Esophagus muscularis mucosa (tissue), 4 donors: ENCODE data around the gene CPED1. TPM values are rescaled to one million over a fixed set of nuclear protein-coding genes. Genes with fewer than 3 reads are reported as not detected.
"Not testable (repeated sequence)": the region's sequence is repeated elsewhere in the genome, so short reads cannot be mapped to it uniquely, and the experiment has no call there.

Experiments
- DNase-seq: peaks from one replicate; pipeline ENCODE4 v3.0.0-alpha.2; 2017; ENCODE audit errors: extremely low spot score
- H3K27ac ChIP-seq, 4 donors: fragments of 200-600 bp; sonication (generic); replicated peaks in 1 of 4; 1 replicate in 3 of 4; 2 replicates in 1 of 4; pipeline ENCODE4 v1.5.1; 2016 to 2019; ENCODE audit warnings: mild to moderate bottlenecking in 1 of 4
- H3K27me3 ChIP-seq, 4 donors: fragments of 200-600 bp; sonication (generic); one replicate each; pipeline versions ENCODE4 v1.5.1 to v1.6.0; 2016 to 2019
- H3K36me3 ChIP-seq, 4 donors: fragments of 200-600 bp; sonication (generic); one replicate each; pipeline ENCODE4 v1.5.1; 2016 to 2019
- H3K4me1 ChIP-seq, 4 donors: fragments of 200-600 bp; sonication (generic); one replicate each; pipeline ENCODE4 v1.5.1; 2016 to 2019
- H3K4me3 ChIP-seq, 4 donors: fragments of 200-600 bp; sonication (generic); 1 replicate in 2 of 4; 2 replicates in 2 of 4; pipeline ENCODE4 v1.5.1; 2016 to 2019; ENCODE audit warnings: mild to moderate bottlenecking in 4 of 4, moderate library complexity in 1 of 4
- H3K9me3 ChIP-seq, 4 donors: fragments of 200-600 bp; sonication (generic); 1 replicate in 3 of 4; 2 replicates in 1 of 4; pipeline ENCODE4 v1.5.1; 2016 to 2019
- EP300 ChIP-seq: sonication (generic); formaldehyde crosslinking; IDR thresholded peaks from one replicate; pipeline ENCODE4 v1.6.1; 2017; ENCODE audit warnings: antibody characterized with exemption
- POLR2A ChIP-seq: fragments of 450-650 bp; IDR thresholded peaks from one replicate; pipeline ENCODE4 v1.6.1; 2017; ENCODE audit warnings: antibody characterized with exemption, moderate library complexity, mild to moderate bottlenecking, low read depth
- POLR2AphosphoS5 ChIP-seq, 2 donors: sonication (generic); formaldehyde crosslinking; IDR thresholded peaks; one replicate each; pipeline ENCODE4 v1.6.1; 2017; ENCODE audit warnings: antibody characterized with exemption in 2 of 2
- WGBS: methylation state at CpG from one replicate; pipeline ENCODE4 v1.1.5; 2018; 5-methylcytosine and 5-hydroxymethylcytosine counted together
- intact Hi-C: fragments of 100-400 bp; cut with DNase I; formaldehyde crosslinking; loops from one replicate; pipeline ENCODE4 v1.15.1; 2023
- total RNA-seq, 4 donors: library from RNA; depleted of rRNA; stranded (reverse); fragments of >200 nt; gene quantifications; one replicate each; pipeline versions ENCODE4 v1.1.0 to v1.2.1, GENCODE V29; 2016
- TF ChIP-seq, protein P1 (sequence below), 3 experiments: fragments of 200-600 bp in 2 of 3; fragments of 450-650 bp in 1 of 3; sonication (generic) in 2 of 3; IDR thresholded peaks; one replicate each; pipeline ENCODE4 v1.5.1; 2017 to 2019; ENCODE audit warnings: antibody characterized with exemption in 3 of 3, mild to moderate bottlenecking in 2 of 3, moderate library complexity in 1 of 3

Gene CPED1
- total RNA-seq, 4 donors from 2014 or later, result 28.1 to 81.8 (median 32.0) TPM

DNA sequence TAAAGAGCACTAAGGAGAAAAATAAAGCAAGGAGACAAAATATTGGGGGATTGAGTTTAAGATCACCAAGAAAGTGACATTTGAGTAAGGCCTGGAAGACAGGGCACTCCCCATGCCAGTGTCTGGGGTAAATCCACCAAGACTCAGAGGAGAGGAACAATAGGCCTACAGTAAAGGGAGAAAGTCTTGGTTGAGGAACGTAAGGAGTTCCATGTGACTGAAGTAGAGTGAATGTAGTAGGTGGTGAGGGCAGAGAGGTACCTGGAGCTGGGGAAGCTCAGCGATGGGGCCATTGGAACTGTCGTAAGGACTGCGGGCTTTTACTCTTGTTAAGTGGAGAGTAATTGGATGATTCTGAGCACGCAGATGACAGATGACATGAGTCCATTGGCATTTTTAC lies 69.4 kb downstream of the CPED1 start:
- WGBS, result 96% methylated on average over 5 of the region's 5 CpGs
- H3K4me3 ChIP-seq, result no peak overlapping the region
- no peak overlapping the region for H3K27ac ChIP-seq
- H3K4me1 ChIP-seq, result peaks cover 0 to 3% (median 0%) of the 10 kb centered on the region in 4 donors
- no peak for DNase-seq
- intact Hi-C loops, result no loop called here
- TF ChIP-seq POLR2AphosphoS5 (IDR thresholded peaks at IDR 0.05) (no peak), POLR2A (no peak), EP300 (no peak)
- TF ChIP-seq, protein P1, sequence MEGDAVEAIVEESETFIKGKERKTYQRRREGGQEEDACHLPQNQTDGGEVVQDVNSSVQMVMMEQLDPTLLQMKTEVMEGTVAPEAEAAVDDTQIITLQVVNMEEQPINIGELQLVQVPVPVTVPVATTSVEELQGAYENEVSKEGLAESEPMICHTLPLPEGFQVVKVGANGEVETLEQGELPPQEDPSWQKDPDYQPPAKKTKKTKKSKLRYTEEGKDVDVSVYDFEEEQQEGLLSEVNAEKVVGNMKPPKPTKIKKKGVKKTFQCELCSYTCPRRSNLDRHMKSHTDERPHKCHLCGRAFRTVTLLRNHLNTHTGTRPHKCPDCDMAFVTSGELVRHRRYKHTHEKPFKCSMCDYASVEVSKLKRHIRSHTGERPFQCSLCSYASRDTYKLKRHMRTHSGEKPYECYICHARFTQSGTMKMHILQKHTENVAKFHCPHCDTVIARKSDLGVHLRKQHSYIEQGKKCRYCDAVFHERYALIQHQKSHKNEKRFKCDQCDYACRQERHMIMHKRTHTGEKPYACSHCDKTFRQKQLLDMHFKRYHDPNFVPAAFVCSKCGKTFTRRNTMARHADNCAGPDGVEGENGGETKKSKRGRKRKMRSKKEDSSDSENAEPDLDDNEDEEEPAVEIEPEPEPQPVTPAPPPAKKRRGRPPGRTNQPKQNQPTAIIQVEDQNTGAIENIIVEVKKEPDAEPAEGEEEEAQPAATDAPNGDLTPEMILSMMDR (IDR thresholded peaks at IDR 0.05), result no peak
- peaks cover 0 to 4% (median 0%) of the 10 kb centered on the region in 4 donors for H3K36me3 ChIP-seq
- no peaks in the 10 kb centered on the region for H3K27me3 ChIP-seq
- H3K9me3 ChIP-seq, result no peaks in the 10 kb centered on the region

DNA sequence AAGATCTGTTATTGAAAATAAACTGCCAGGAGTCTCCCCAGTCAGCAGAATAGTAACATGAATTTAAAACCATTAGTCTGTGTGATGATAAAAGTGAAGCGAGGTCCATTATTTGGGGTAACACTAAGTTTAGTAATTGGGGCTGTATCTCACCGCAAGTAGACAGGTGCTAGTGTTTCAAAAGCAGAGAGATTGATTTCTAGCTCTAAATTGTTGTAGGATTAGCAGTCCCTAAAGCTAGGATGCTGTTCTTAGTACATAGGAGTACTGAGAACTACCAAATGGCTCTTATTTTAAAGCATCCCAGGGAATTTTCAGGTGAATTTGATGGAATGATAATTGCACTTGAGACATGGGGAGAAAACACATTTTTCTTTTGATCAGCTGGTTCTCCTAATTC lies 70.5 kb downstream of the CPED1 start:
- Histone ChIP-seq H3K27me3 (no peaks in the 10 kb centered on the region), H3K4me1 (peaks cover 0 to 4% (median 2%) of the 10 kb centered on the region in 4 donors), H3K4me3 (no peak overlapping the region), H3K36me3 (peaks cover 0 to 4% (median 0%) of the 10 kb centered on the region in 4 donors), H3K27ac (no peak overlapping the region), H3K9me3 (no peaks in the 10 kb centered on the region)
- 98% methylated on average over 2 of the region's 2 CpGs for WGBS
- intact Hi-C loops, result no loop called here
- TF ChIP-seq, protein P1 (IDR thresholded peaks at IDR 0.05), result no peak
- TF ChIP-seq POLR2AphosphoS5 (IDR thresholded peaks at IDR 0.05), result no peak
- TF ChIP-seq EP300, result no peak
- TF ChIP-seq POLR2A, result no peak
- no peak for DNase-seq

DNA sequence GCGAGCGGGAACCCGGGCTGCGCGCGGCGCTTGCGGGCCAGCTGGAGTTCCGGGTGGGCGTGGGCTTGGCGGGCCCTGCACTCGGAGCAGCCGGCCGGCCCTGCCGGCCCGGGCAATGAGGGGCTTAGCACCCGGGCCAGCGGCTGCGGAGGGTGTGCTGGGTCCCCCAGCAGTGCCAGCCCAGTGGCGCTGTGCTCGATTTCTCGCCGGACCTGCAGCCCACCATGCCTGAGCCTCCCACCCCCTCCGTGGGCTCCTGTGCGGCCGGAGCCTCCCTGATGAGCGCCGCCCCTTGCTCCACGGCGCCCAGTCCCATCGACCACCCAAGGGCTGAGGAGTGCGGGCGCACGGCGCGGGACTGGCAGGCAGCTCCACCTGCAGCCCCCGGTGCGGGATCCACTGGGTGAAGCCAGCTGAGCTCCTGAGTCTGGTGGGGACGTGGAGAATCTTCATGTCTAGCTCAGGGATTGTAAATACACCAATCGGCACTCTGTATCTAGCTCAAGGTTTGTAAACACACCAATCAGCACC lies 71.5 kb downstream of the CPED1 start:
- intact Hi-C loops, result not testable (repeated sequence)
- 99% methylated on average over 30 of the region's 40 CpGs for WGBS

DNA sequence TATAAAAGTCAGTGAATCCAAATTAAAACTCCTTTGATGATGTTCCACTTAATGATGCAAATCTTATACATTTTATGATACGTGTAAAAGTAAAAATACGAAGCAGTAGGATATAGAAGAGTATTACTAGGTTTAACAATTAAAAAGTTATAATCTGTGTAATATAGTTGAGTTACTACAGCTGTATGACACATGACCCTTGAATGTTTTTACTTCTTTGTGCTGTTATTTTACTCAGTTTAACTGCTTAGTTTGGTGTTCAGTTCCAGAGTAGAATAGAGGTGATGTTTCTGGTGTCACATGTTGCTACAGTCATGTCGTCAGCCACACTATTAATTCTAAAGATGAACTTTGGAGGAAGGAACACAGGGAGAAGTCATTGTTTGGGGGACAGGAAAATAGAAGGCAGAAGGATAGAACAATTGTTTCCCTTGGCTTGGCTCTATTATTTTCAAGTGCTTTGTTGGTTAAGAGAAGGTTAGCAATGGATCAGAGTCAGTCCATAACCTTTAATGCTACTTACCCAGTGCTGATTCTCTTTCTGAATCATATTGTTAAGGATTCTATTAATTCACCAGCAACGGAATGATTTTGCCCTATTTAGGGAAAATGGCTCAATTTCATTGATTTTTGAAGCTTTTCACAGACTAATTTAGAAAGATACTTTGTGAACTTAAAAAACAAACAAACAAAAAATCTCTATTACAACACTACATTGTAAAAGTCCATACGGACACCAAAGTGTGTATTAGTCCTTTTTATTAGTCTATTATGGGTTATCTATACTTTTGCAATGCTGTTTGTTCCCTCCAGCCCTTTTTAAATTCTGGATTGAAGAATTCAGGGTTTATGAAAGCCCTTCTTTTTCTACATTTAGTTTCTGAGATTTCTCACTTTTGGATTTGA lies 73.4 kb downstream of the CPED1 start:
- WGBS, result 87% methylated on average over 5 of the region's 5 CpGs
- H3K4me1 ChIP-seq, result peaks cover 0 to 9% (median 4%) of the 10 kb centered on the region in 4 donors
- no peak overlapping the region for H3K27ac ChIP-seq
- DNase-seq, result no peak
- TF ChIP-seq, protein P1 (IDR thresholded peaks at IDR 0.05), result no peak
- no peak for TF ChIP-seq EP300
- TF ChIP-seq POLR2AphosphoS5 (IDR thresholded peaks at IDR 0.05), result no peak
- intact Hi-C loops, result no loop called here
- no peaks in the 10 kb centered on the region for H3K27me3 ChIP-seq
- H3K9me3 ChIP-seq, result no peaks in the 10 kb centered on the region
- no peak overlapping the region for H3K4me3 ChIP-seq
- peaks cover 0 to 4% (median 2%) of the 10 kb centered on the region in 4 donors for H3K36me3 ChIP-seq

More for the DNA sequence above, 71.5 kb downstream of the CPED1 start:
- H3K27me3 ChIP-seq, H3K36me3 ChIP-seq, H3K9me3 ChIP-seq, DNase-seq, H3K4me3 ChIP-seq, H3K4me1 ChIP-seq, H3K27ac ChIP-seq: not testable (repeated sequence)

DNA sequence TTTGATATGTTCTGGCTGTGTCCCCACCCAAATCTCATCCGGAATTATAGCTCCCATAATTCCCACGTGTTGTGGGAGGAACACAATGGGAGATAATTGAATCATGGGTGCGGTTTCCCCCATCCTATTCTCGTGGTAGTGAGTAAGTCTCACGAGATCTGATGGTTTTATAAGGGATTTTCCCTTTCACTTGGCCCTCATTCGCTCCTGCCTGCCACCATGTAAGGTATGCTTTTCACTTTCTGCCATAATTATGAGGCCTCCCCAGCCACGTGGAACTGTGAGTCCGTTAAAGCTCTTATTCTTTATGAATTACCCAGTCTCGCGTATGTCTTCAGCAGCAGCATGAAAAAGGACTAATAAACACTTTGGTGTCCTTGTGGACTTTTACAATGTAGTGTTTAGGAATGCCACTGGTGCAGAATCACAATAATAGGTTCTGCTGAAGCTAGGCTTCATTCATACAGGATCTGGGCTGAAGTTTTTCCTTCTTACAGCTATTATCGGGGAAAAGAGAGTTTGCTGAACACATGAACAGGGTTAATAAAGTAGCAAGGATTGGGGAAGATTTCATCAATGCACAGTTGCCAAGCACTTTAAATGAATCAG lies 74.3 kb downstream of the CPED1 start:
- DNase-seq, result no peak
- Histone ChIP-seq H3K27ac (no peak overlapping the region), H3K9me3 (no peaks in the 10 kb centered on the region), H3K4me1 (peaks cover 0 to 9% (median 4%) of the 10 kb centered on the region in 4 donors), H3K27me3 (no peaks in the 10 kb centered on the region), H3K4me3 (no peak overlapping the region), H3K36me3 (peaks cover 0 to 4% (median 2%) of the 10 kb centered on the region in 4 donors)
- TF ChIP-seq, protein P1 (IDR thresholded peaks at IDR 0.05), result no peak
- no peak for TF ChIP-seq POLR2AphosphoS5 (IDR thresholded peaks at IDR 0.05)
- no peak for TF ChIP-seq EP300
- no peak for TF ChIP-seq POLR2A
- intact Hi-C loops, result no loop called here
- 76% methylated on average over 11 of the region's 11 CpGs for WGBS

DNA sequence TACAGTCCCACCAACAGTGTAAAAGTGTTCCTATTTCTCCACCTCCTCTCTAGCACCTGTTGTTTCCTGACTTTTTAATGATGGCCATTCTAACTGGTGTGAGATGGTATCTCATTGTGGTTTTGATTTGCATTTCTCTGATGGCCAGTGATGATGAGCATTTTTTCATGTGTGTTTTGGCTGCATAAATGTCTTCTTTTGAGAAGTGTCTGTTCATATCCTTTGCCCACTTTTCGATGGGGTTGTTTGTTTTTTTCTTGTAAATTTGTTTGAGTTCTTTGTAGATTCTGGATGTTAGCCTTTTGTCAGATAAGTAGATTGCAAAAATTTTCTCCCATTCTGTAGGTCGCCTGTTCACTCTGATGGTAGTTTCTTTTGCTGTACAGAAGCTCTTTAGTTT lies 79.2 kb downstream of the CPED1 start:
- WGBS, result 92% methylated on average over 2 of the region's 2 CpGs
- H3K9me3 ChIP-seq, H3K27me3 ChIP-seq, H3K36me3 ChIP-seq, H3K4me3 ChIP-seq, intact Hi-C loops, DNase-seq, H3K27ac ChIP-seq: not testable (repeated sequence)
- H3K4me1 ChIP-seq, result peaks cover 6 to 23% (median 11%) of the 10 kb centered on the region in 4 donors
